ENCODE data around the gene PTPRD. TPM values are rescaled to one million over a fixed set of nuclear protein-coding genes. Genes with fewer than 3 reads are reported as not detected.

PTPRD gene
- total and polyA plus RNA-seq, 2 donors: 2.2 to 13.5 TPM

DNA sequence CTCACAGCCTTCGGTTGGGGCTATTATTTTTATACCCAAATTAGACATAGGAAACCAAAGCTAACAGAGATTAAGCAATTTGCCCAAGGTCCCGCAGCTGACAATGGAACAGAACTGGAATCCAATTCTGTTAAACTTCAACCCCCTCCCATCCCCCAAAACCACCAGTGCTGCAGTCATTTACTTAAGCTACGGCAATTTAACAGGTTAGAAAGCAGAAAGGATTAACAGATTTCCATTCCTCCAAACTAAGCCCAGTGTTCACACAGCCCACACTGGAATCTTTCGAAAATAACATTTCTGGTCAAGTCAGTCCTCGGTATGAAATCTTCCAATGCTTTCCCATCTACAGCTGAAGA is 1790.2 kb downstream of the PTPRD start:
- Histone ChIP-seq H3K9me3 (ENCODE audit: control insufficient read depth in 2 of 2, insufficient read depth in 1 of 2, low read length in 1 of 2) (peaks cover 0 to 3% of the 10 kb centered on the region in 2 donors), H3K27me3 (ENCODE audit: control insufficient read depth in 2 of 2, insufficient read depth in 1 of 2, low read length in 1 of 2) (no peaks in the 10 kb centered on the region), H3K4me3 (ENCODE audit: low read length in 2 of 2) (no peak overlapping the region), H3K27ac (ENCODE audit: low read depth in 1 of 2, low read length in 1 of 2) (no peak overlapping the region), H3K36me3 (ENCODE audit: control insufficient read depth in 2 of 2, insufficient read depth in 2 of 2, low read length in 1 of 2) (no peaks in the 10 kb centered on the region), H3K4me1 (ENCODE audit: control insufficient read depth in 2 of 2, insufficient read depth in 2 of 2, low read length in 2 of 2) (peaks cover 0 to 2% of the 10 kb centered on the region in 2 donors)
- WGBS: 97% methylated on average over 5 of the region's 5 CpGs
- DNase-seq (ENCODE audit: low read depth in 6 of 9, low spot score in 9 of 9): no peak

DNA sequence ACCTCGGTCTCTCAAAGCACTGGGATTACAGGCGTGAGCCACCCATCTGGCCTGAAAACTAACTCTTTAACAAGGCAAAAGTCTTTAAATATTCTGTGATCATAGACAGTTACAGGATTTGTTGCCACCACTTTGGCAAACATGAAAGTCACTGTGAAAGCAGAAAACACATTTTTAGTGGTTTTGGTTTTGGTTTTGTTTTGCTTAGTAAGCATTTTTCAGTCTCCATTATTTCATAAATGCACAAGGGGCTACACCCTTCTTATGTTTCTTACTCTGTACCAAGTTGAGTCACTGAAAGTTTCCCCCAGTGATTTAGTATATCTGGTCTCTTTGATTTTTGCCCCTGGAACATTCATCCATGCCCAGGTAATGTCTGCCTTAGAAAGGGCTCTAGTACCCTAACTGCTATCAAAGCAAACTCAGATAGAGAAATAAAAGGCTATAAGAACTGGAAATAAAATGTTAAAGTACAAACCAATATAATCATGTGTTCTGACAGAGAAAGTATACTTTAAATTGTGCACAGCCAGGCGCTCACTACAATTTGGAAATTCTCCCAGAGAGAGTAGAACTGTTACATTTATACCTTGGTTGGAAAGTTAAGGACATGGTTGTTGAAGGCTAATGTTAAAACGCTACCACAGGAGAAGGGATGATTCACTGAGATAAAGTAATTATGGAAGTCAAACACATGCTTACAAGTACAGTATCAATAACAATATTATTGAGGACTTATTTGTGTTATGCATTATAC is 1790.7 kb downstream of the PTPRD start:
- peak in 3 of 9 donors; percentile 10 to 41 (median 11) for DNase-seq (ENCODE audit: low read depth in 6 of 9, low spot score in 9 of 9)
- Histone ChIP-seq H3K27me3 (ENCODE audit: control insufficient read depth in 2 of 2, insufficient read depth in 1 of 2, low read length in 1 of 2) (no peaks in the 10 kb centered on the region), H3K9me3 (ENCODE audit: control insufficient read depth in 2 of 2, insufficient read depth in 1 of 2, low read length in 1 of 2) (peaks cover 0 to 3% of the 10 kb centered on the region in 2 donors), H3K27ac (ENCODE audit: low read depth in 1 of 2, low read length in 1 of 2) (peak overlapping the region in 1 of 2 donors; percentile 35), H3K4me1 (ENCODE audit: control insufficient read depth in 2 of 2, insufficient read depth in 2 of 2, low read length in 2 of 2) (peaks cover 0 to 2% of the 10 kb centered on the region in 2 donors), H3K4me3 (ENCODE audit: low read length in 2 of 2) (no peak overlapping the region), H3K36me3 (ENCODE audit: control insufficient read depth in 2 of 2, insufficient read depth in 2 of 2, low read length in 1 of 2) (no peaks in the 10 kb centered on the region)
- 87% methylated on average over 4 of the region's 4 CpGs for WGBS

DNA sequence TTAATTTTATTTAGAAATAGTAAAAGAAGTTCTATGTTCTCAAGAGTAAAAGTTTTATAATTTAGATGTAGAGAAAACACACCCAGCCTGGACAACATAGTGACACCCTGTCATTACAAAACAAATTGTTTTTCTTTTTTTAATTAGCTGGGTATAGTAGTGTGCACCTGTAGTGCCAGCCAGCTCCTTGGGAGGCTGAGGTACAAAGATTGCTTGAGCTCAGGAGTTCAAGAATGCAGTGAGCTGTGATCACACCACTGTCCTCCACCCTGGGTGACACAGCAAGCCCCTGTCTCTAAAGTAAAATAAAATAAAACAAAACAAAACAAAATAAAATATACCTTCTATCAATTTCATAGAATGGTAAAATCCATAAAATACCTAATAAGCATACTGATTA is 1795.5 kb downstream of the PTPRD start:
- Histone ChIP-seq H3K36me3 (ENCODE audit: control insufficient read depth in 2 of 2, insufficient read depth in 2 of 2, low read length in 1 of 2) (no peaks in the 10 kb centered on the region), H3K27ac (ENCODE audit: low read depth in 1 of 2, low read length in 1 of 2) (no peak overlapping the region), H3K4me1 (ENCODE audit: control insufficient read depth in 2 of 2, insufficient read depth in 2 of 2, low read length in 2 of 2) (no peaks in the 10 kb centered on the region), H3K27me3 (ENCODE audit: control insufficient read depth in 2 of 2, insufficient read depth in 1 of 2, low read length in 1 of 2) (no peaks in the 10 kb centered on the region), H3K9me3 (ENCODE audit: control insufficient read depth in 2 of 2, insufficient read depth in 1 of 2, low read length in 1 of 2) (no peaks in the 10 kb centered on the region), H3K4me3 (ENCODE audit: low read length in 2 of 2) (no peak overlapping the region)
- DNase-seq (ENCODE audit: low read depth in 6 of 9, low spot score in 9 of 9): no peak

DNA sequence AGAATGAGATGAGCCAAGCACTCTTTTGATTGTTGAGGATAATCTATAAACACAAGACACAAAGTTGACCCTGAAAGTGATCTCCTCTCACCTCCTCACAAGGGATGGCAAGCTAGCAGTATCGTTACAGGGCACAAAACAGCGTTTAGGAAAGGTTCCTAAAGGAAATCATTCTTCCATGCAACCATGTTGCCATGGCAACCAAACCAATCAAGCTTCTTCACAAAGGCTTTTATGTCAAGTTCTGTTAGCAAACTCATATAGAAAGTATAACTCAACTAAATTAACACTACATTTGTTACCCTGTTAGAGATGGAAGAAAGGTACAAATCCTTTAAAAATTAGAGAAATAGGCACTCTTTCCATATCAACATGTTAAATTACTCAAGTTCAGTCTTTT is 1796.4 kb downstream of the PTPRD start:
- no peaks in the 10 kb centered on the region for H3K9me3 ChIP-seq (ENCODE audit: control insufficient read depth in 2 of 2, insufficient read depth in 1 of 2, low read length in 1 of 2)
- no peaks in the 10 kb centered on the region for H3K36me3 ChIP-seq (ENCODE audit: control insufficient read depth in 2 of 2, insufficient read depth in 2 of 2, low read length in 1 of 2)
- WGBS: 91% methylated on average over 2 of the region's 2 CpGs
- H3K4me1 ChIP-seq (ENCODE audit: control insufficient read depth in 2 of 2, insufficient read depth in 2 of 2, low read length in 2 of 2): no peaks in the 10 kb centered on the region
- H3K27ac ChIP-seq (ENCODE audit: low read depth in 1 of 2, low read length in 1 of 2): no peak overlapping the region
- no peaks in the 10 kb centered on the region for H3K27me3 ChIP-seq (ENCODE audit: control insufficient read depth in 2 of 2, insufficient read depth in 1 of 2, low read length in 1 of 2)
- no peak overlapping the region for H3K4me3 ChIP-seq (ENCODE audit: low read length in 2 of 2)
- no peak for DNase-seq (ENCODE audit: low read depth in 6 of 9, low spot score in 9 of 9)

DNA sequence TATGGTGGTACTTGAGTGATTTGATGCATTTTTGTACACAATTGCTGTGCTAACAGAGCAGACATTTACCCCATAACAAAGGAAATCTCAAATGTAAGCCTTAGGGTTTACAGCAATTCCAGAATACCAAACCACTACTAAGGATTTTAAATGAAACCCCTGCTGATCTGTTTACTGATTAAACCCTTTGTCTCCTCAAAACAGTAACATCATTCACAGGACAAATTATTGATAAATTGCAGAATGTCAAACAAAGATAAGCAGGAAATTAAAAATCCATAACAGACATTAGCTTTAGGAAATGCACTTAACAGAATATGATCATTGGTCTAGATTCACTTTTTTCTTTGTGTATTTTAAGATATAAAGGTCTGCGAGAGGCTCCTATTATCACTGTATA is 1796.9 kb downstream of the PTPRD start:
- Histone ChIP-seq H3K4me3 (ENCODE audit: low read length in 2 of 2) (no peak overlapping the region), H3K36me3 (ENCODE audit: control insufficient read depth in 2 of 2, insufficient read depth in 2 of 2, low read length in 1 of 2) (no peaks in the 10 kb centered on the region), H3K9me3 (ENCODE audit: control insufficient read depth in 2 of 2, insufficient read depth in 1 of 2, low read length in 1 of 2) (no peaks in the 10 kb centered on the region), H3K4me1 (ENCODE audit: control insufficient read depth in 2 of 2, insufficient read depth in 2 of 2, low read length in 2 of 2) (no peaks in the 10 kb centered on the region), H3K27ac (ENCODE audit: low read depth in 1 of 2, low read length in 1 of 2) (no peak overlapping the region), H3K27me3 (ENCODE audit: control insufficient read depth in 2 of 2, insufficient read depth in 1 of 2, low read length in 1 of 2) (no peaks in the 10 kb centered on the region)
- DNase-seq (ENCODE audit: low read depth in 6 of 9, low spot score in 9 of 9): no peak
- 98% methylated on average over 1 of the region's 1 CpG for WGBS

DNA sequence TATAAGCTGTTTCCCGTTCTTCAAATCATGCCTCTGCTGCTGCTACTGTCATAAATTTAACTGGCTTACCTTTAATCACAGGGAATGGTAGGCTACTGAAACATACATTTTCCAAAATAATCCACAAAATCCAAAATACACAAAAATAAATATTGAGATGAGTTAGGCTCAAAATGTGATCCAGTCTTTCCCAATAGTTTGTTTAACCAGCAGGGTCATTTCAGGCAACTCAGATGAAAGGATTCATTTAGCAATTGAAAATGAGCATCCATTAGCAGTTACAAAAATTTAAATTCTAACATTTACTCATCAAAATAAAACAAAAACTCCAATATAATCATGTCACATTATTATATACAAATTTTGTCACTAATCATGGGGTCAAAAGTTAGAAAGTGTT is 1797.6 kb downstream of the PTPRD start:
- 93% methylated on average over 1 of the region's 1 CpG for WGBS
- Histone ChIP-seq H3K27me3 (ENCODE audit: control insufficient read depth in 2 of 2, insufficient read depth in 1 of 2, low read length in 1 of 2) (no peaks in the 10 kb centered on the region), H3K36me3 (ENCODE audit: control insufficient read depth in 2 of 2, insufficient read depth in 2 of 2, low read length in 1 of 2) (no peaks in the 10 kb centered on the region), H3K9me3 (ENCODE audit: control insufficient read depth in 2 of 2, insufficient read depth in 1 of 2, low read length in 1 of 2) (no peaks in the 10 kb centered on the region), H3K4me3 (ENCODE audit: low read length in 2 of 2) (no peak overlapping the region), H3K27ac (ENCODE audit: low read depth in 1 of 2, low read length in 1 of 2) (no peak overlapping the region), H3K4me1 (ENCODE audit: control insufficient read depth in 2 of 2, insufficient read depth in 2 of 2, low read length in 2 of 2) (no peaks in the 10 kb centered on the region)
- no peak for DNase-seq (ENCODE audit: low read depth in 6 of 9, low spot score in 9 of 9)

DNA sequence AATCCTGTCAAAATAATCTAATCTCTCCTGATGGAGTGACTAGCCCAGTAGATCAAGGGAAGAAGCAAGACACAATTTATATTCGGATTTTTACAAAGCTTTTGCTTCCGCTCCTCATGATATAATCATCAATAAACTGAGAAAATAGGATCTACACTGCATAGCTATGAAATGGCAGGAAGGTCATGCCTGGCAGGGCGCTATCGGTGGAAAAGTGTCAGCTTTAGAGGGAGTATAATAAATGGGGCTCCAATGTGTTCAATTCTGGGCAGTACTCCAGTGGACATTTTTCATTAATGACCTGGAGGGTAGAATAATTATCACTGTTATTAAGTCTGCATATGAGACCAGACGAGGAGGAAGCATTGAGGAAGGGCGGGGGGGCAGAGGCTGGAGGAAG is 1799.9 kb downstream of the PTPRD start:
- no peak overlapping the region for H3K4me3 ChIP-seq (ENCODE audit: low read length in 2 of 2)
- H3K27me3 ChIP-seq (ENCODE audit: control insufficient read depth in 2 of 2, insufficient read depth in 1 of 2, low read length in 1 of 2): no peaks in the 10 kb centered on the region
- H3K36me3 ChIP-seq (ENCODE audit: control insufficient read depth in 2 of 2, insufficient read depth in 2 of 2, low read length in 1 of 2): no peaks in the 10 kb centered on the region
- WGBS: 77% methylated on average over 6 of the region's 6 CpGs
- no peaks in the 10 kb centered on the region for H3K4me1 ChIP-seq (ENCODE audit: control insufficient read depth in 2 of 2, insufficient read depth in 2 of 2, low read length in 2 of 2)
- H3K27ac ChIP-seq (ENCODE audit: low read depth in 1 of 2, low read length in 1 of 2): no peak overlapping the region
- no peak for DNase-seq (ENCODE audit: low read depth in 6 of 9, low spot score in 9 of 9)
- no peaks in the 10 kb centered on the region for H3K9me3 ChIP-seq (ENCODE audit: control insufficient read depth in 2 of 2, insufficient read depth in 1 of 2, low read length in 1 of 2)

DNA sequence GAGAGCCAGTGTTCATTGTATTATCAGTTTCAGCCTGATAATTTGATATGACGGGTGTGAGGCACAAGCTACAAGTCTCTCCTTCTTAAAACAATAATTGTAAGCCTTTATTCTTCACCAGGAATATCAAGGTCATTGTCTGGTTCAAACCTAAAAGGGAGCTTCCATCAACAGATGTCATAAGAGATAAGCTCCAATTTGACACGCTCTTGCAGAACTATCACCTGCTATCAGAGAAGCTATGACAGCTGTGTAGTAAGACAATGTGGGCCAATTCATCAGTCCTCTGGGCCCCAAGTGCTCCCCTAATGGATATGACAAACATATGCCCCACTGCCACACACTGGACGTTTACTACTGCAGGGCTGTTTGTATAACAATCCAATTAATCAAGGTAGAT is 1803.1 kb downstream of the PTPRD start:
- DNase-seq (ENCODE audit: low read depth in 6 of 9, low spot score in 9 of 9): no peak
- WGBS: 75% methylated on average over 3 of the region's 3 CpGs
- no peaks in the 10 kb centered on the region for H3K36me3 ChIP-seq (ENCODE audit: control insufficient read depth in 2 of 2, insufficient read depth in 2 of 2, low read length in 1 of 2)
- no peaks in the 10 kb centered on the region for H3K4me1 ChIP-seq (ENCODE audit: control insufficient read depth in 2 of 2, insufficient read depth in 2 of 2, low read length in 2 of 2)
- no peaks in the 10 kb centered on the region for H3K9me3 ChIP-seq (ENCODE audit: control insufficient read depth in 2 of 2, insufficient read depth in 1 of 2, low read length in 1 of 2)
- H3K27me3 ChIP-seq (ENCODE audit: control insufficient read depth in 2 of 2, insufficient read depth in 1 of 2, low read length in 1 of 2): no peaks in the 10 kb centered on the region
- no peak overlapping the region for H3K4me3 ChIP-seq (ENCODE audit: low read length in 2 of 2)
- no peak overlapping the region for H3K27ac ChIP-seq (ENCODE audit: low read depth in 1 of 2, low read length in 1 of 2)

DNA sequence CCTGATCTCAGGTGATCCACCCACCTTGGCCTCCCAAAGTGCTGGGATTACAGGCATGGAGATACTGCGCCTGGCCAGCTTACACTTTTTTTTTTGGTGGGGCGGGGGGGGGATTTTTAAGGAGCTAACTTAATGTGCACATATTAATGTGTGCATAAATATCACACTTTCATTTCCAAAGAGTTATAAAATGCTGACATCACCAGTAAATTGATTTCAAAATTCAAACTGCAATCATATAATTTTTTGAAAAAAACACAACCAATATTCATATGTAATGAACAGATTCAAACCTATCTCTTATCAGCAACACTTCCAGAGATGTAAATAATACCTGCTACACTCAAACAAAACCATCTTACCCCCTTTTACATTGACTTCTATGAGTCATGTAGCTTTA is 1806.7 kb downstream of the PTPRD start:
- 99% methylated on average over 2 of the region's 2 CpGs for WGBS
- no peaks in the 10 kb centered on the region for H3K4me1 ChIP-seq (ENCODE audit: control insufficient read depth in 2 of 2, insufficient read depth in 2 of 2, low read length in 2 of 2)
- H3K27ac ChIP-seq (ENCODE audit: low read depth in 1 of 2, low read length in 1 of 2): no peak overlapping the region
- H3K27me3 ChIP-seq (ENCODE audit: control insufficient read depth in 2 of 2, insufficient read depth in 1 of 2, low read length in 1 of 2): no peaks in the 10 kb centered on the region
- no peak overlapping the region for H3K4me3 ChIP-seq (ENCODE audit: low read length in 2 of 2)
- H3K36me3 ChIP-seq (ENCODE audit: control insufficient read depth in 2 of 2, insufficient read depth in 2 of 2, low read length in 1 of 2): no peaks in the 10 kb centered on the region
- no peaks in the 10 kb centered on the region for H3K9me3 ChIP-seq (ENCODE audit: control insufficient read depth in 2 of 2, insufficient read depth in 1 of 2, low read length in 1 of 2)
- DNase-seq (ENCODE audit: low read depth in 6 of 9, low spot score in 9 of 9): no peak

Data from thymus (tissue), 11 donors.